Measurements from ENCODE around the gene ATIC. TPM values are rescaled to one million over a fixed set of nuclear protein-coding genes. Genes with fewer than 3 reads are reported as not detected.

Gene ATIC
- polyA plus RNA-seq, 1 donor from 2014 or later = 9.5 TPM

DNA sequence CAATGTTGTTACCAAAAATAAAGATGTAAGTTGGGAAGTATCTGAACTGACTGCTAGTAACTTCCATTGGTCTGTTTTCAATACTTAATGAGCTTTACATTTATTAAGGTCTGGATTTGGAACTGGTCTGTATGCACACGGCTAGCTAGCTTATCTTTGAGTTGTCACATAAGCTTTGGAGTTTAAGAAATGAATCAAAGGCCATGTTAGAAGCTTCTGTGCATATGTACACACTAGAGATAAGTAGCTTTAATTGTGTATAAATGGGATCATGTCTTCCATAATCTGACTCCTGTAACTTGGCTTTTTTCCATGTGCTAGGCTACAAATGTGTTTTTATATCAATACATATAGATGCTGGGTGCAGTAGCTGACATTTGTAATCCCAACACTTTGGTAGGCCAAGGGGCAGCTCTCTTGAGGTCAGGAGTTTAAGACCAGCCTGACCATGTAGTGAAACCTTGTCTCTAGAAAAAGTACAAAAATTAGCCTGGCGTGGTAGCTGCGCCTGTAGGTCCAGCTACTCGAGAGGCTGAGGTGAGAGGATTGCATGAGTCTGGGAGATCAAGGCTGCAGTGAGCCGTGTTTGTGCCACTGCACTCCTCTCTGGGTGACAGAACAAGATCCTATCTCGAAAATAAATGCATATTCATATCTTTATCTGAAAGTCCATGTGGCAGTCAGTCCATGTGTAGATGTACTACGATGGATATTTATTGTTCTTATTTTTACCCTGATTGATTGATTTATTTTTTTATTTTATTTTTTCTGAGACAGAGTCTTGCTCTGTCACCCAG lies 27.2 kb downstream of the ATIC start:
- Histone ChIP-seq H3K4me2 (ENCODE audit: low read length) (no peak overlapping the region), H3K27ac (ENCODE audit: low read length) (no peak overlapping the region), H3K36me3 (ENCODE audit: insufficient read depth, low read length) (no peaks in the 10 kb centered on the region), H3K27me3 (ENCODE audit: insufficient read depth, low read depth, low read length) (no peaks in the 10 kb centered on the region), H3K9me2 (ENCODE audit: insufficient read depth, low read length) (no peaks in the 10 kb centered on the region), H3F3A (ENCODE audit: insufficient read depth, low read length, poor library complexity, severe bottlenecking) (no peaks in the 10 kb centered on the region), H3K79me2 (replicated peaks; ENCODE audit: insufficient read depth, low read length) (no peaks in the 10 kb centered on the region), H4K20me1 (ENCODE audit: insufficient read depth) (no peaks in the 10 kb centered on the region), H2AFZ (ENCODE audit: low read depth, low read length) (no peak overlapping the region), H3K9ac (ENCODE audit: low read length) (no peak overlapping the region), H3K4me3 (ENCODE audit: low read length) (no peak overlapping the region), H3K9me3 (ENCODE audit: low read length) (no peaks in the 10 kb centered on the region)
- TF ChIP-seq SMC3 (conservative IDR thresholded peaks at IDR 0.05; ENCODE audit: poor library complexity) (no peak), RAD21 (conservative IDR thresholded peaks at IDR 0.05) (no peak), MXI1 (conservative IDR thresholded peaks at IDR 0.05; ENCODE audit: poor library complexity, severe bottlenecking) (no peak)

DNA sequence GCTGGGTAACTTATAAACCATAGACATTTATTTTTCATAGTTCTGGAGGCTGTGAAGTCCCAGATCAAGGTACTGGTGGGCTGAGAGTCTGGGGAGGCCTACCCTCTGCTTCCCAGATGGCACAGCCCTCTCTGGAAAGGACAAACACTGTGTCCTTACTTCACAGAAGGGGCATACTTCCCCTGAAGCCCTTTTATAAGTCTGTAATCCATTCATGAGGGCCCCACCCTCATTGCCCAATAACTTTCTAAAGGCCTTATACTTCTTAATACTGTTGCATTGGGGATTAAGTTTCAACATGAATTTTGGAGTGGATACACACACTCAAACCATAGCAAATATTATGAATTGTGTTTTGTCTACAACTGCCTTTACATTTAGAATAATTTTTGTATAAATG lies 36.0 kb downstream of the ATIC start:
- no peak overlapping the region for H3K9ac ChIP-seq (ENCODE audit: low read length)
- no peak overlapping the region for H2AFZ ChIP-seq (ENCODE audit: low read depth, low read length)
- TF ChIP-seq EZH2 (IDR thresholded peaks at IDR 0.05; ENCODE audit: borderline replicate concordance, insufficient read depth, low read length, poor library complexity, severe bottlenecking) = no peak
- no peak for TF ChIP-seq MXI1 (conservative IDR thresholded peaks at IDR 0.05; ENCODE audit: poor library complexity, severe bottlenecking)
- no peak for TF ChIP-seq RAD21 (conservative IDR thresholded peaks at IDR 0.05)
- TF ChIP-seq, protein P1, sequence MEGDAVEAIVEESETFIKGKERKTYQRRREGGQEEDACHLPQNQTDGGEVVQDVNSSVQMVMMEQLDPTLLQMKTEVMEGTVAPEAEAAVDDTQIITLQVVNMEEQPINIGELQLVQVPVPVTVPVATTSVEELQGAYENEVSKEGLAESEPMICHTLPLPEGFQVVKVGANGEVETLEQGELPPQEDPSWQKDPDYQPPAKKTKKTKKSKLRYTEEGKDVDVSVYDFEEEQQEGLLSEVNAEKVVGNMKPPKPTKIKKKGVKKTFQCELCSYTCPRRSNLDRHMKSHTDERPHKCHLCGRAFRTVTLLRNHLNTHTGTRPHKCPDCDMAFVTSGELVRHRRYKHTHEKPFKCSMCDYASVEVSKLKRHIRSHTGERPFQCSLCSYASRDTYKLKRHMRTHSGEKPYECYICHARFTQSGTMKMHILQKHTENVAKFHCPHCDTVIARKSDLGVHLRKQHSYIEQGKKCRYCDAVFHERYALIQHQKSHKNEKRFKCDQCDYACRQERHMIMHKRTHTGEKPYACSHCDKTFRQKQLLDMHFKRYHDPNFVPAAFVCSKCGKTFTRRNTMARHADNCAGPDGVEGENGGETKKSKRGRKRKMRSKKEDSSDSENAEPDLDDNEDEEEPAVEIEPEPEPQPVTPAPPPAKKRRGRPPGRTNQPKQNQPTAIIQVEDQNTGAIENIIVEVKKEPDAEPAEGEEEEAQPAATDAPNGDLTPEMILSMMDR (IDR thresholded peaks at IDR 0.05; ENCODE audit: poor library complexity, severe bottlenecking) = no peak
- TF ChIP-seq SMC3 (conservative IDR thresholded peaks at IDR 0.05; ENCODE audit: poor library complexity) = no peak
- H3K4me2 ChIP-seq (ENCODE audit: low read length) = no peak overlapping the region
- H3K27me3 ChIP-seq (ENCODE audit: insufficient read depth, low read depth, low read length) = no peaks in the 10 kb centered on the region
- no peaks in the 10 kb centered on the region for H3K9me2 ChIP-seq (ENCODE audit: insufficient read depth, low read length)
- no peaks in the 10 kb centered on the region for H3F3A ChIP-seq (ENCODE audit: insufficient read depth, low read length, poor library complexity, severe bottlenecking)
- H3K36me3 ChIP-seq (ENCODE audit: insufficient read depth, low read length) = peaks cover 4% of the 10 kb centered on the region
- H3K4me3 ChIP-seq (ENCODE audit: low read length) = no peak overlapping the region
- no peaks in the 10 kb centered on the region for H3K79me2 ChIP-seq (replicated peaks; ENCODE audit: insufficient read depth, low read length)
- no peaks in the 10 kb centered on the region for H4K20me1 ChIP-seq (ENCODE audit: insufficient read depth)
- H3K27ac ChIP-seq (ENCODE audit: low read length) = no peak overlapping the region
- H3K9me3 ChIP-seq (ENCODE audit: low read length) = no peaks in the 10 kb centered on the region

DNA sequence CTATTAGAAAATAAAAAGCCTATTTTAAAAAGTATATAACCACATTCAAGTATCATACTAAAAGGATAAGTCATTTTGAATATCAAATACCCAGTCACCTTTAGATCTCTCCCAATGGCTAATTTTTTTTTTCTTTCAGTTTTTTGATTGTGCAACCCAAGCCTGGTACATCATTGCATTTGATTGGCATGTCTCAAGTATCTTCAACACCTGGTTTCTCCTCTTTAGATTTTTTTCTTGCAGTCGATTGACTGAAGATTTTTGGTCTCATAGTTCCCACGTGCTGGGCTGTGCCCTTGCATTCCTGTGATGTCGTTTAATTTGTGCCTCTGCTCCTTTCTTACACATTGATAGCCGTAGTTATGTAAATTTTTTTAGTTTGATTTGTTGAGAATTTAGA lies 40.7 kb downstream of the ATIC start:
- Histone ChIP-seq H4K20me1 (ENCODE audit: insufficient read depth) (no peaks in the 10 kb centered on the region), H2AFZ (ENCODE audit: low read depth, low read length) (no peak overlapping the region), H3K27ac (ENCODE audit: low read length) (no peak overlapping the region), H3K9me3 (ENCODE audit: low read length) (no peaks in the 10 kb centered on the region), H3K36me3 (ENCODE audit: insufficient read depth, low read length) (no peaks in the 10 kb centered on the region), H3F3A (ENCODE audit: insufficient read depth, low read length, poor library complexity, severe bottlenecking) (no peaks in the 10 kb centered on the region), H3K9me2 (ENCODE audit: insufficient read depth, low read length) (no peaks in the 10 kb centered on the region), H3K79me2 (replicated peaks; ENCODE audit: insufficient read depth, low read length) (no peaks in the 10 kb centered on the region), H3K27me3 (ENCODE audit: insufficient read depth, low read depth, low read length) (no peaks in the 10 kb centered on the region), H3K4me3 (ENCODE audit: low read length) (no peak overlapping the region), H3K9ac (ENCODE audit: low read length) (no peak overlapping the region), H3K4me2 (ENCODE audit: low read length) (no peak overlapping the region)
- TF ChIP-seq, protein P1 (IDR thresholded peaks at IDR 0.05; ENCODE audit: poor library complexity, severe bottlenecking) = no peak
- no peak for TF ChIP-seq POLR2AphosphoS5 (IDR thresholded peaks at IDR 0.05)
- no peak for TF ChIP-seq EZH2 (IDR thresholded peaks at IDR 0.05; ENCODE audit: borderline replicate concordance, insufficient read depth, low read length, poor library complexity, severe bottlenecking)
- TF ChIP-seq TAF1 (IDR thresholded peaks at IDR 0.05; ENCODE audit: low read depth) = no peak
- TF ChIP-seq, protein P2, sequence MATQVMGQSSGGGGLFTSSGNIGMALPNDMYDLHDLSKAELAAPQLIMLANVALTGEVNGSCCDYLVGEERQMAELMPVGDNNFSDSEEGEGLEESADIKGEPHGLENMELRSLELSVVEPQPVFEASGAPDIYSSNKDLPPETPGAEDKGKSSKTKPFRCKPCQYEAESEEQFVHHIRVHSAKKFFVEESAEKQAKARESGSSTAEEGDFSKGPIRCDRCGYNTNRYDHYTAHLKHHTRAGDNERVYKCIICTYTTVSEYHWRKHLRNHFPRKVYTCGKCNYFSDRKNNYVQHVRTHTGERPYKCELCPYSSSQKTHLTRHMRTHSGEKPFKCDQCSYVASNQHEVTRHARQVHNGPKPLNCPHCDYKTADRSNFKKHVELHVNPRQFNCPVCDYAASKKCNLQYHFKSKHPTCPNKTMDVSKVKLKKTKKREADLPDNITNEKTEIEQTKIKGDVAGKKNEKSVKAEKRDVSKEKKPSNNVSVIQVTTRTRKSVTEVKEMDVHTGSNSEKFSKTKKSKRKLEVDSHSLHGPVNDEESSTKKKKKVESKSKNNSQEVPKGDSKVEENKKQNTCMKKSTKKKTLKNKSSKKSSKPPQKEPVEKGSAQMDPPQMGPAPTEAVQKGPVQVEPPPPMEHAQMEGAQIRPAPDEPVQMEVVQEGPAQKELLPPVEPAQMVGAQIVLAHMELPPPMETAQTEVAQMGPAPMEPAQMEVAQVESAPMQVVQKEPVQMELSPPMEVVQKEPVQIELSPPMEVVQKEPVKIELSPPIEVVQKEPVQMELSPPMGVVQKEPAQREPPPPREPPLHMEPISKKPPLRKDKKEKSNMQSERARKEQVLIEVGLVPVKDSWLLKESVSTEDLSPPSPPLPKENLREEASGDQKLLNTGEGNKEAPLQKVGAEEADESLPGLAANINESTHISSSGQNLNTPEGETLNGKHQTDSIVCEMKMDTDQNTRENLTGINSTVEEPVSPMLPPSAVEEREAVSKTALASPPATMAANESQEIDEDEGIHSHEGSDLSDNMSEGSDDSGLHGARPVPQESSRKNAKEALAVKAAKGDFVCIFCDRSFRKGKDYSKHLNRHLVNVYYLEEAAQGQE (IDR thresholded peaks at IDR 0.05; ENCODE audit: borderline replicate concordance) = no peak
- TF ChIP-seq SMC3 (conservative IDR thresholded peaks at IDR 0.05; ENCODE audit: poor library complexity) = no peak
- TF ChIP-seq MXI1 (conservative IDR thresholded peaks at IDR 0.05; ENCODE audit: poor library complexity, severe bottlenecking) = no peak
- no peak for TF ChIP-seq RAD21 (conservative IDR thresholded peaks at IDR 0.05)
- TF ChIP-seq EP300 (conservative IDR thresholded peaks at IDR 0.05; ENCODE audit: poor library complexity, severe bottlenecking) = no peak

All from neural cell (in vitro differentiated cells).